Nephron progenitor cell (in vitro differentiated cells): ENCODE measurements around the gene CEP57L1.
"Not testable (repeated sequence)": the region's sequence is repeated elsewhere in the genome, so short reads cannot be mapped to it uniquely, and the experiment has no call there.

Experiments used
- DNase-seq: peaks from one replicate; pipeline ENCODE4 v3.0.0; 2021
- H3K27ac Mint-ChIP-seq: 2 replicates; pipeline ENCODE4 v1.8.0; 2021; ENCODE audit warnings: mild to moderate bottlenecking, moderate library complexity, mixed read lengths
- H3K27me3 Mint-ChIP-seq: 2 replicates; pipeline ENCODE4 v1.8.0; 2021; ENCODE audit warnings: mild to moderate bottlenecking, low read depth, mixed read lengths; ENCODE audit not compliant: poor library complexity
- H3K36me3 Mint-ChIP-seq: 2 replicates; pipeline ENCODE4 v1.8.0; 2021; ENCODE audit warnings: low read depth, mixed read lengths
- H3K4me1 Mint-ChIP-seq: 2 replicates; pipeline ENCODE4 v1.8.0; 2021; ENCODE audit warnings: mixed read lengths
- H3K4me3 Mint-ChIP-seq: 2 replicates; pipeline ENCODE4 v1.8.0; 2021; ENCODE audit warnings: mild to moderate bottlenecking, moderate library complexity, mixed read lengths
- H3K9me3 Mint-ChIP-seq: 2 replicates; pipeline ENCODE4 v1.8.0; 2021; ENCODE audit warnings: mild to moderate bottlenecking, moderate library complexity, mixed read lengths
- CTCF ChIP-seq: fragments of 200-600 bp; sonication (generic); IDR thresholded peaks from 2 replicates; pipeline ENCODE4 v1.5.0; 2021; ENCODE audit warnings: antibody characterized with exemption

The CEP57L1 gene

GRCh38 chr6:109118871-109119354 is 23.6 kb downstream of the CEP57L1 start:
- Mint-ChIP-seq H3K27ac (no peak overlapping the region), H3K4me3 (no peak overlapping the region), H3K27me3 (no peaks in the 10 kb centered on the region), H3K36me3 (peaks cover 6% of the 10 kb centered on the region), H3K9me3 (no peaks in the 10 kb centered on the region), H3K4me1 (peaks cover 5% of the 10 kb centered on the region)
- TF ChIP-seq CTCF, result no peak
- DNase-seq, result no peak

- H3K9me3 Mint-ChIP-seq, result no peaks in the 10 kb centered on the region
- no peak overlapping the region for H3K4me3 Mint-ChIP-seq
- H3K36me3 Mint-ChIP-seq, result peaks cover 10% of the 10 kb centered on the region
- DNase-seq, result no peak
- no peak for TF ChIP-seq CTCF
- H3K27ac Mint-ChIP-seq, result no peak overlapping the region
- no peaks in the 10 kb centered on the region for H3K27me3 Mint-ChIP-seq
- peaks cover 5% of the 10 kb centered on the region for H3K4me1 Mint-ChIP-seq
Observed at GRCh38 chr6:109121411-109121810, 26.1 kb downstream of the CEP57L1 start.

- Mint-ChIP-seq H3K27me3 (no peaks in the 10 kb centered on the region), H3K9me3 (no peaks in the 10 kb centered on the region), H3K27ac (no peak overlapping the region), H3K4me3 (no peak overlapping the region), H3K4me1 (no peaks in the 10 kb centered on the region), H3K36me3 (peaks cover 27% of the 10 kb centered on the region)
- DNase-seq, result no peak
- TF ChIP-seq CTCF, result no peak
Observed at GRCh38 chr6:109124219-109124618, 28.9 kb downstream of the CEP57L1 start.

GRCh38 chr6:109125504-109125903 is 30.2 kb downstream of the CEP57L1 start:
- TF ChIP-seq CTCF, result no peak
- H3K27me3 Mint-ChIP-seq, result no peaks in the 10 kb centered on the region
- H3K27ac Mint-ChIP-seq, result no peak overlapping the region
- no peaks in the 10 kb centered on the region for H3K9me3 Mint-ChIP-seq
- H3K36me3 Mint-ChIP-seq, result peaks cover 34% of the 10 kb centered on the region
- H3K4me1 Mint-ChIP-seq, result no peaks in the 10 kb centered on the region
- no peak for DNase-seq
- H3K4me3 Mint-ChIP-seq, result no peak overlapping the region

GRCh38 chr6:109130065-109130464 is 34.8 kb downstream of the CEP57L1 start:
- H3K36me3 Mint-ChIP-seq, result peaks cover 42% of the 10 kb centered on the region
- no peak for TF ChIP-seq CTCF
- H3K9me3 Mint-ChIP-seq, result peaks cover 21% of the 10 kb centered on the region
- no peak overlapping the region for H3K27ac Mint-ChIP-seq
- no peak overlapping the region for H3K4me3 Mint-ChIP-seq
- H3K4me1 Mint-ChIP-seq, result no peaks in the 10 kb centered on the region
- DNase-seq, result no peak
- H3K27me3 Mint-ChIP-seq, result no peaks in the 10 kb centered on the region

- not testable (repeated sequence) for H3K4me3 Mint-ChIP-seq, DNase-seq, H3K4me1 Mint-ChIP-seq, H3K27me3 Mint-ChIP-seq, H3K27ac Mint-ChIP-seq
- Mint-ChIP-seq H3K36me3 (peaks cover 32% of the 10 kb centered on the region), H3K9me3 (peaks cover 43% of the 10 kb centered on the region)
Observed at GRCh38 chr6:109135600-109135999, 40.3 kb downstream of the CEP57L1 start.

GRCh38 chr6:109136039-109136438 is 40.7 kb downstream of the CEP57L1 start:
- H3K27ac Mint-ChIP-seq, H3K4me3 Mint-ChIP-seq, H3K4me1 Mint-ChIP-seq, DNase-seq, H3K27me3 Mint-ChIP-seq: not testable (repeated sequence)
- Mint-ChIP-seq H3K36me3 (peaks cover 37% of the 10 kb centered on the region), H3K9me3 (peaks cover 45% of the 10 kb centered on the region)

- H3K36me3 Mint-ChIP-seq, result peaks cover 42% of the 10 kb centered on the region
- H3K27me3 Mint-ChIP-seq, DNase-seq: not testable (repeated sequence)
Observed at GRCh38 chr6:109136530-109136929, 41.2 kb downstream of the CEP57L1 start.

More at GRCh38 chr6:109136530-109136929, 41.2 kb downstream of the CEP57L1 start:
- not testable (repeated sequence) for H3K4me1 Mint-ChIP-seq, H3K4me3 Mint-ChIP-seq, H3K27ac Mint-ChIP-seq
- H3K9me3 Mint-ChIP-seq, result peaks cover 46% of the 10 kb centered on the region
